Lung (tissue), 12 donors: ENCODE results near the gene CERK. TPM values are rescaled to one million over a fixed set of nuclear protein-coding genes. Genes with fewer than 3 reads are reported as not detected.

Experiments used
- ATAC-seq: fragments of 200-7000 bp; cut with Tn5 transposase; one replicate; pipeline ENCODE4 v1.9.1; 2020; ENCODE audit warnings: moderate number of reproducible peaks; ENCODE audit not compliant: insufficient read depth, low FRiP score
- DNase-seq, 3 donors: peaks; one replicate each; pipeline ENCODE4 v3.0.0-alpha.2; 2013 to 2017
- H3K27ac ChIP-seq, 2 donors: one replicate each; pipeline ENCODE4 v1.5.1; 2013; ENCODE audit warnings: mild to moderate bottlenecking in 2 of 2, moderate library complexity in 2 of 2, control low read depth in 1 of 2, inconsistent platforms in 1 of 2, low read depth in 1 of 2, low read length in 1 of 2
- H3K27me3 ChIP-seq, 3 donors: one replicate each; pipeline ENCODE4 v1.5.1; 2013; ENCODE audit warnings: low read length in 2 of 3; ENCODE audit not compliant: control insufficient read depth in 3 of 3, insufficient read depth in 3 of 3
- H3K36me3 ChIP-seq, 4 donors: one replicate each; pipeline ENCODE4 v1.5.1; 2013; ENCODE audit warnings: low read length in 4 of 4, mild to moderate bottlenecking in 1 of 4, moderate library complexity in 1 of 4; ENCODE audit not compliant: control insufficient read depth in 4 of 4, insufficient read depth in 4 of 4
- H3K4me1 ChIP-seq, 5 donors: one replicate each; pipeline ENCODE4 v1.5.1; 2013; ENCODE audit warnings: low read length in 5 of 5, mild to moderate bottlenecking in 2 of 5, moderate library complexity in 1 of 5; ENCODE audit not compliant: control insufficient read depth in 5 of 5, insufficient read depth in 5 of 5
- H3K4me3 ChIP-seq: one replicate; pipeline ENCODE4 v1.5.1; 2013; ENCODE audit warnings: mild to moderate bottlenecking, control low read depth, moderate library complexity
- H3K9ac ChIP-seq, 2 donors: one replicate each; pipeline ENCODE4 v1.5.1; 2013; ENCODE audit warnings: low read length in 2 of 2, control low read depth in 1 of 2; ENCODE audit not compliant: insufficient read depth in 1 of 2
- H3K9me3 ChIP-seq, 4 donors: one replicate each; pipeline ENCODE4 v1.5.1; 2013; ENCODE audit warnings: low read length in 3 of 4, mild to moderate bottlenecking in 1 of 4, moderate library complexity in 1 of 4; ENCODE audit not compliant: control insufficient read depth in 4 of 4, insufficient read depth in 3 of 4
- WGBS, 2 donors: extraction: QIAGEN DNeasy Blood & Tissue Kit; methylation state at CpG; one replicate each; pipeline ENCODE4 v1.1.7; 2013; 5-methylcytosine and 5-hydroxymethylcytosine counted together
- polyA plus RNA-seq, 2 donors: library from polyadenylated mRNA; stranded (reverse); fragments of 200-250 nt; gene quantifications; one replicate each; pipeline ENCODE4 v1.2.1, GENCODE V29; 2013
- total RNA-seq, 2 donors: library from RNA; depleted of rRNA in 1 of 2; stranded (reverse); fragments of >200 nt in 1 of 2; gene quantifications; one replicate each; pipeline ENCODE4 v1.2.1, GENCODE V29; 2014 to 2021
- TF ChIP-seq, protein P1 (sequence below): IDR thresholded peaks from 2 replicates; pipeline ENCODE4 v1.5.1; 2012; ENCODE audit warnings: mild to moderate bottlenecking; ENCODE audit errors: control extremely low read depth, extremely low read depth
- donor health status: control.
- donor health status: control.
- donor health status: Bipolar disorder and iron deficiency.
- donor health status: healthy.
- donor health status: DM: yes; HTN: yes; CAD: no.

Gene CERK
- total and polyA plus RNA-seq, 4 donors, result 12.1 to 36.2 (median 31.7) TPM

- Histone ChIP-seq H3K4me1 (peaks cover 0 to 2% (median 0%) of the 10 kb centered on the region in 5 donors), H3K4me3 (no peak overlapping the region), H3K9me3 (no peaks in the 10 kb centered on the region), H3K27ac (no peak overlapping the region), H3K9ac (no peak overlapping the region), H3K27me3 (no peaks in the 10 kb centered on the region), H3K36me3 (peaks cover 29 to 62% (median 55%) of the 10 kb centered on the region in 4 donors)
- DNase-seq, result no peak
- WGBS, 2 donors, result 91 to 95% methylated on average over 32 of the region's 32 CpGs
- TF ChIP-seq, protein P1, sequence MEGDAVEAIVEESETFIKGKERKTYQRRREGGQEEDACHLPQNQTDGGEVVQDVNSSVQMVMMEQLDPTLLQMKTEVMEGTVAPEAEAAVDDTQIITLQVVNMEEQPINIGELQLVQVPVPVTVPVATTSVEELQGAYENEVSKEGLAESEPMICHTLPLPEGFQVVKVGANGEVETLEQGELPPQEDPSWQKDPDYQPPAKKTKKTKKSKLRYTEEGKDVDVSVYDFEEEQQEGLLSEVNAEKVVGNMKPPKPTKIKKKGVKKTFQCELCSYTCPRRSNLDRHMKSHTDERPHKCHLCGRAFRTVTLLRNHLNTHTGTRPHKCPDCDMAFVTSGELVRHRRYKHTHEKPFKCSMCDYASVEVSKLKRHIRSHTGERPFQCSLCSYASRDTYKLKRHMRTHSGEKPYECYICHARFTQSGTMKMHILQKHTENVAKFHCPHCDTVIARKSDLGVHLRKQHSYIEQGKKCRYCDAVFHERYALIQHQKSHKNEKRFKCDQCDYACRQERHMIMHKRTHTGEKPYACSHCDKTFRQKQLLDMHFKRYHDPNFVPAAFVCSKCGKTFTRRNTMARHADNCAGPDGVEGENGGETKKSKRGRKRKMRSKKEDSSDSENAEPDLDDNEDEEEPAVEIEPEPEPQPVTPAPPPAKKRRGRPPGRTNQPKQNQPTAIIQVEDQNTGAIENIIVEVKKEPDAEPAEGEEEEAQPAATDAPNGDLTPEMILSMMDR, result no peak
- ATAC-seq, result no peak
Measured at GRCh38 chr22:46707827-46708570, 30.1 kb downstream of the CERK start.

DNA sequence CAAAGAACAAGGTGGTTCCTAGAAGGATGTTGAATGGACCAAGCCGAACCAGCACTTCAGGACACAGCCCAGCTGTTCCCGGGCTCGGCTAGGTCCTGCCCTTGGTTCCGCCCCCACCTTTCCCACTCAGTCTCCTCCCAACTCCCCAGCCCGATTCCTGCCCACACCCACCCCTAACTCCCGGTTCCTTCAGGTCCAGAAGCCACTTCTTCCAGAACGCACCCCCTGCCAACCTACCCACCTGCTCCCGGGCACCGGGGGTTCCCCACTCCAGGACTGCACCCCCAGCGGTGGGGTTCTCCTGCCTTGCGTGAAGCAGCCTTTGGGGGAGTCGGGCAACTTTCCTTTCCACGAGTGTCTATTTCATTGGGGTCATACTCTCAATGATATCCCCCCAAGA is 30.7 kb downstream of the CERK start:
- no peak for ATAC-seq
- Histone ChIP-seq H3K4me3 (no peak overlapping the region), H3K9ac (no peak overlapping the region), H3K27me3 (no peaks in the 10 kb centered on the region), H3K4me1 (peaks cover 0 to 2% (median 0%) of the 10 kb centered on the region in 5 donors), H3K36me3 (peaks cover 32 to 67% (median 58%) of the 10 kb centered on the region in 4 donors), H3K27ac (no peak overlapping the region), H3K9me3 (no peaks in the 10 kb centered on the region)
- no peak for DNase-seq
- WGBS, 2 donors, result 92 to 93% methylated on average over 13 of the region's 13 CpGs
- TF ChIP-seq, protein P1, result no peak

DNA sequence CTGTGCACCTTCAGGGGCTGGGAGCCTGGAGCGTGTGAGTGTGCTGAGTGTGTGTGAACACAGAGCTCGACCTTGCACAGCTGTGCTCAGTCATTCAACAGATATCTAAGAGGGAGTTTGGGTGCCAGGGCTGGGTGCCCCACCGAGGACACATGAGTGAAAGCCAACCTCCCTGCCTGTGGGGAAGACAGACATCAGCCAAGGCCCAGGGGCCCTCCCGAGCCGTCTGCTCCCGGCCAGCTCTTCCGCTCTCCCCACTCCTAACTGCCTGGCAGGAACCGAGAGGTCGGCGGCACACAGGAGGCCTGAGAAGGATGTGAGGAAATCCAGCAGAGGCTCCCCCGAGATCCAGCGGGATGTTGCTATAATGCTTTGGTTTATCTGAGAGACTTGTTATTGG is 32.0 kb downstream of the CERK start:
- H3K4me1 ChIP-seq, result peaks cover 0 to 2% (median 0%) of the 10 kb centered on the region in 5 donors
- H3K27me3 ChIP-seq, result no peaks in the 10 kb centered on the region
- H3K9me3 ChIP-seq, result no peaks in the 10 kb centered on the region
- no peak overlapping the region for H3K27ac ChIP-seq
- no peak overlapping the region for H3K9ac ChIP-seq
- WGBS, 2 donors, result 93% methylated on average over 12 of the region's 12 CpGs
- DNase-seq (no peak), ATAC-seq (no peak)
- TF ChIP-seq, protein P1, result no peak
- no peak overlapping the region for H3K4me3 ChIP-seq
- peaks cover 27 to 68% (median 56%) of the 10 kb centered on the region in 4 donors for H3K36me3 ChIP-seq
